Activated T-cell treated with anti-CD3 and anti-CD28 coated beads for 4 hours (primary cell): Measurements from ENCODE around the gene OR13G1.
"Not testable (repeated sequence)": the region's sequence is repeated elsewhere in the genome, so short reads cannot be mapped to it uniquely, and the experiment has no call there.

ENCODE experiments used
- DNase-seq: peaks from one replicate; pipeline ENCODE4 v3.0.0-alpha.2; 2020

OR13G1 gene

DNA sequence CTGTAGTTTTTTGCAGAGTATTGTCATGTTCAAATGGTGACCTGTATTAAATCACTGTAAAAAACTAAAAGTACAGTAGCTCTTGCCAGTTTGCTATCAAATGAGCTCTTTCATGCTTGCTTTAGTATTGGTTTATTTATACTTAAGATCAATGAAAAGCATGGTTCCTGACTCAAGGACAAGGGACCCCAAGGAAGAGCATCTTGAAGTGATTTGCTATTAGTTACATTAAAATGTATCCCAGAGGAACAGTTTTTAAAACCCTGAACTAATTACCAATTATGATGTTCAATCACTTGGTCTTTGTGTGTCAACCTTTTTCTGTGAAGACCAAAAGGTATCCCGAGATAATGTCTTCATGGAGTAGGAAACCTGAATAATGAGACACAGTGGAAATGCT lies at the start of gene OR13G1:
TSS of gene OR13G1 (minus strand) at position 101 of the 400 bp plus-strand sequence. CDS start 6,698 bp downstream, outside the sequence.
- DNase-seq: no peak

DNA sequence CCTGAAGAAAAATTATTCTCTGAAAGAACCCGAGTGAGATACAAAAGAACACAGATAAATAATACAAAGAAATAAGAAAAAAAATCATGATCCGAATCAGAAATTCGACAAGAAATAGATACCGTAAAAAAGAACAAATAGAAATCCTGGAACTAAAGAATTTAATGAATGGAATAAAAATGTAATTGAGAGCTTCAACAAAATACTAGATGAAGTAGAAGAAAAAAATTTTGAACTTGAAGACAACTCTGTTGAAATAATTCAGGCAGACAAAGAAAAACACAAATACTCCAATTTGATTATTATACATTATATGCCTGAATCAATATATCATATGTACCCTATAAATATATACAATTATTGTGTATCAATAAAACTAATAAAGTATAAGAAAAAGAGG lies 41.7 kb upstream of the OR13G1 start:
- DNase-seq: no peak

DNA sequence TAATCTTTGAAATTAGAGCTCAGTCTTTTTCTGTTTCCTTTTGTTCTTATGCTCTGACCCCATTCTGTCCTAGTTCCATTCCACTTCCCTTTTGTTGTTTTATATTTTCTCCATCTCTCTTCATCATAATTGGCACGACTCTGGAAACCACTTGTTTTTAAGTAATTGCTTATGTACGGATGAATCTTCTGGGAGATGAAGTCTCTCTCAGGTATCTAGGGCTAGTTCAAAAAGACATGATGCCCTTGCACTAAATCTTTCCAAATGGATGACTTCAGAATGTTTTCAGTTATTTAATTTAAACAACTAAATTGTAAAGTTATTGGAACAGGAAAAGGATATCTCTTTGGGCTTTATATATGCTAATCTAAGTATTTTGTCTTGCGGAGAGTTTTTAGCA lies 37.0 kb upstream of the OR13G1 start, which contains the start of gene OR6F1:
TSS of gene OR6F1 (minus strand) at position 101 of the 400 bp plus-strand sequence. CDS start 3,891 bp downstream, outside the sequence.
- no peak for DNase-seq

DNA sequence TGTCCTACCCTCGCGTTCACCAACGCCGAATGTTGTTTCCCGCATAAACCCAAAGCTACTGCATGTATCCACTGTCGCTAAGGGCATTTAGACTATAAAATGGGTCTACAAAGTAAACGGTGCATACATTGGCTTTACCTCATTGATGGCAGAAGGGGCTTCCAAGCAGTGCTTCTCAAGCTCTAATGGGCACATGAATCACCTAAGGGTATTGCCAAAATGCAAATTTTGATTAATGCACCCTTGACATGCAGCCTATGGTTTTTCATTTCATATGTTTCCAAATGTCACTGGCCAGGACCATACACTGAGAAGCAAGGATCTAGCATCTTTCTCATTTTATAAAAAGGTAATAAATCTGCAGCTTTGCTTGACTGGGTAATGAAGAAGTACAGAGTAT lies 34.2 kb upstream of the OR13G1 start:
- DNase-seq: no peak

GRCh38 chr1:247710681-247711080 lies 31.1 kb upstream of the OR13G1 start:
- DNase-seq: not testable (repeated sequence)

DNA sequence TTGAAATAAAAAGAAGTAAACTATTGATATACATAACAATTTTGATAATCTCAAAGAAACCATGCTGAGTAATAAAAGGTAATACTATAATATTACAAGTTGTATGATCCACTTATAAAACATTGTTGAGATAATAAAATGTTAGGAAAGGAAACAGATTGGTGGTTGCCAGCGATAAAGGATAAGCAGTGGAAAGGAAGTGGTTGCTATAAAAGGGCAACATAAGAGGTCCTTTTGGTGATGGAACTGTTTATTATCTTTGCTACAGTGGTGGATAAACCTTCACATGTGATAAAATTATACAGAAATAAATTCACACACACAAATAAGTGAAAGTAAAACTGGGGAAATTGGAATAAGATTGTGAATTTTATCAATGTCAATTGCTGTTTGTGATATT lies 21.8 kb upstream of the OR13G1 start:
- DNase-seq: no peak

- DNase-seq: peak; percentile 2
Measured at GRCh38 chr1:247681288-247681897, 1.9 kb upstream of the OR13G1 start.

DNA sequence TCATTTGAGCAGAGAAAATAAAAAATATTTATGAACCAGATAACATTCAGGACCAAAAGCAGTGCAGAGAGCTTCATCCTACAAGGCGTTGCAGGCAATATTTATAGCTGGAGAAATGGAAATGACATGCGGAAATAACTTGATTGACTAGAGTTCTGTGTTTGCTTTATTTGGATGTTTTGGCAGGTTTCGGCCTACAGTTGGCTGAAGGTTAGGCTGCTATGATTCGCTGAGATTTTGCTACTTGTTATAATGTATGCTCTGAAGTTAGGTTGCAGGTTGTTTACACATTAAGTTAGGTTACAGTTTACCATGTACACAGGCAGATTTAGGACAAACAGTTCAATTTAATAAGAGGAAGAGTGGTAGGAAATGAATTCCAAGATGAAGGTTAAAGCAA lies 632 bp upstream of the OR13G1 start:
- no peak for DNase-seq

DNA sequence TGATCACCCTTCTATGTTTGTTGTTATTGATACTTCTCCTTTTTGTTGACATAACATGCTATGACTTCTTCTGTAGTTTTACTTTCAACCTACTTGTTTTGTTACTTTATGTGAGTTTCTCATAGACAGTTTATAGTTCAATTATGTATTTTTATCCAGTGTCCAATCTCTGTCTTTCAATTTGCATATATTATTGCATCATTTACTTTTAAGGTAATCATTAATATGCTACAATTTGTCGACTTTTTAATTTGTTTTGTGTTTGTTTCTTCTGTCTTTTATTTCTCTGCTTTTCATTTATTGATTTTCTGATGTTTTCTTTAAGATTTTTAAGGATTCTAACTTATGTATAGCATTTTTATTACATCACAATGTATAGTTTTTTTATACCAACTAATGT lies 10.3 kb downstream of the OR13G1 start:
- no peak for DNase-seq

DNA sequence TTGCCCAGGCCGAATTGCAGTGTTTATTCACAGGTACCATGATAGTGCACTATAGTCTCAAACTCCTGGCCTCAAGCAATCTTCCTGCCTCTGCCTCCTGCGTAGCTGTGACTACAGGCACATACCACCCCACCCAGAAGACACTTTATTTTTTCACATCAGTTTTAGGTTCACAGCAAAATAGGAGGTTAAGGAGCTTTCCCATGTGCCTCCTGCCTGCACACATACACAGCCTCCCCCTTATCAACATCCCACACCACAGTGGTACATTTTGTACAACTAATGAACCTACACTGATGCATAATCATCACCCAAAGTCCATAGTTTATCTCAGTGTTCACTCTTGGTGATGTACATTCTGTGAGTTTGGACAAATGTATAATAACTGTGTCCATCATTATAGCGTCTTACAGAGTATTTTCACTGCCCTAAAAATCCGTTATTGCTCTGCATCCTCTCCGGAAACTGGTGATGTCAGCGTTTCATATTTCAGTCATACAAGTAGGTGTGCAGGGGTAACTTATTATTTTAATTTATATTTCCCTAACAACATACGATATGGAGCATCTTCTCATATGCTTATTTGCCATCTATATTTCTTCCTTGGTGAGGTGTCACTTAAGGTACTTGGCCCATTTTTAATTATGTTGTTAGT lies 23.2 kb downstream of the OR13G1 start:
- no peak for DNase-seq

- DNase-seq: no peak
Measured at GRCh38 chr1:247653040-247653439, 26.5 kb downstream of the OR13G1 start.

DNA sequence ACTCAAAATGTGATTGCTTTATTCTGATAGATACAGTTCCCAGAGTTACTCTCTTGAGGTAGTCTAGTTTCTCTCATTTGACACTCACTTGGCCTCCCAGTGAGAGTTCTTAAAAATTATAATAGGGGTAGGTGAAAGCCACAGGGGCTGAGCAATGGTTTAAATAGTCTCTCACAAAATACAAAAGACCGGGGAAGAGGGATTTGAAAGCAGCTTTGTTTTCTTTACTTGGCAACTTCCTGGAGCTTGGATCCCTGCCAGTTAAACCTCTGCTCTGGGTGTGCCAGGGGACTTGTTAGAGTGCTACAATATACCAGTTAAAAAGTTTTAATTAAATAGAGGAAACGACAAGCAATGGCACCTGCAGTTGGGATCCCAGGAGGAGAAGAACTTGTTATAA lies 31.7 kb downstream of the OR13G1 start:
- no peak for DNase-seq

DNA sequence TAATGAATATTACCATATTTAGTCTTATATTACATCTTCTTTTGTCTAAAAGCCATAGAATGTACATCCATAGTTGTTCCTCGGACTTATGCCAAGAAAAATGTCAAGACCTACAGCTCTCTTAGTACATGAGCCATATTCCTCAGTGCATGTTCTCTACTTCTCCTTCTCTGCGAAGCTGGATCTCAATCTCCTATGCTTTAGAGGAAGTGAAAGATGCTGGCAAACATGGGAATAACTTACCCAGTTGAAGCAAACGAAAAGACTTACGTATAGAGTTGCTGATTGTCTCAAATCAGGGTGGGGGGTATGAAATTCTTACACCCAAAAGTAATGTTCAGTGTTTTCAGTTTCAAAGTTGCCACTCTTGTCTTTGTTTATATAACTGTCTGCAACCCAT lies 32.7 kb downstream of the OR13G1 start:
- DNase-seq: no peak

GRCh38 chr1:247642742-247643141 lies 36.8 kb downstream of the OR13G1 start:
- no peak for DNase-seq

- DNase-seq: peak; percentile 3
Measured at GRCh38 chr1:247639381-247639981, 40.1 kb downstream of the OR13G1 start.

DNA sequence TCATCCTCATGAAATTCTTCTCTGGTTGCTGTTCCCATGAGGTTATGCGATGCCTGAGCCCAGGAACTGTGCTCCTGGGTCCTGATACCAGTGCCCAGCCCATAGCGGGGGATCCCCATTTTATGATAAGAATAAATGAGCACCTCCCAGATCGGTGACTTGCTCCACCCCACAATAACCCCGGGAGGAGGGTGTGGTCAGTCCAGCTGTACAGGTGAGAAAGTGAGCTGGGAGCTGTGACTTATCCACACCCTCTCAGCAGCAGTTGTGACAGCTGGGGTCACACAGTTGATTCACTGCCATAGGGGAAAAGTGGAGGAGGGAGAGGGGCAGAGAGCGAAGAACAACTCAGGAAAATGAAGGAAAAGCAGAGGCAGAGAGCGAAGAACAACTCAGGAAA lies 40.8 kb downstream of the OR13G1 start:
- no peak for DNase-seq

DNA sequence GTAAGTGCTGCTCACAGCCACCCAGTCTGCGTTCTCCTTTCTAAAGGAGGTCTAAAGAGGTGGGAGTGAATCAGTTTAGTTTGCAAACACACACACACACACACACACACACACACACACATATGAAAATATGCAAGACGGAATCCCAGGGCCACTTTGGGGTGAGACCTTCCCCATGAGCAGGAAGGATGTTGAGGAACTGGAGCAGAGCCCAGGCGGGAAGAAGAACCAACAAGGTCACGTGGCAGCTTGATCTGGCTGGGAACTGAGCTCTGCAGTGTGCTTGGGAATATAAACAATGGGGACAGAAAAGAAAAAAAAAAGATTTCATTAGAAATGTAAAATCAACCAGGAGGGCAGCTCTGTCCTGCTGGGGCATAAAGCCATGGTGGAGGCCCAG lies 41.5 kb downstream of the OR13G1 start:
- no peak for DNase-seq

GRCh38 chr1:247627951-247628350 lies 51.6 kb downstream of the OR13G1 start:
- no peak for DNase-seq
